ENCODE data around the gene DTNA.

DNA sequence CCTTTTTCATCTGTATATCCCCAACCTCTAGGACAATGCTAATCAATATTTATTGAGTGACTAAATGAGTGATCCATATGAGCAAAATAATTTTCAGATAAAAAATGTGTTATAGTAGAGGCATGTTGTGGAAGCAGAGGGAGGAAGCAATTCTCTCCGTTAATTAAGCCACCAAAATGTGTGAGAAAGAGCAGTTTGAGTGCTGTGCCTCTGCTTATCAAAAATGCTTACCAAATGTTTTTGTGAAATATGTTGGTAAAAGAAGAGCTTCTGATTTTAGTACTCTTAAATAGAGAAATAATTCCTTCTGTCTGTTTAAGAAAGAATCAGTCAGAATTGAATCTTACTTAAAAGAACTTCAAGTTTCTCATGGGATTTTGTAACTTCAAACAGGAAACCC, 90.3 kb downstream of the DTNA start:
- TF ChIP-seq CTCF (IDR thresholded peaks at IDR 0.05) (no peak), POLR2AphosphoS5 (IDR thresholded peaks at IDR 0.05; ENCODE audit: insufficient read depth in 1 of 2, low read depth in 1 of 2) (no peak)

Data from vagina (tissue), 2 donors.